Hepatic stellate cell (primary cell): ENCODE measurements around the gene TK2.
A peak's percentile ranks its signal among the peaks of the same experiment; 100 is the strongest.
"Not testable (repeated sequence)": the region's sequence is repeated elsewhere in the genome, so short reads cannot be mapped to it uniquely, and the experiment has no call there.

Experiments used
- DNase-seq: peaks from one replicate; pipeline ENCODE4 v3.0.0; 2011; ENCODE audit warnings: low spot score

Gene TK2

DNA sequence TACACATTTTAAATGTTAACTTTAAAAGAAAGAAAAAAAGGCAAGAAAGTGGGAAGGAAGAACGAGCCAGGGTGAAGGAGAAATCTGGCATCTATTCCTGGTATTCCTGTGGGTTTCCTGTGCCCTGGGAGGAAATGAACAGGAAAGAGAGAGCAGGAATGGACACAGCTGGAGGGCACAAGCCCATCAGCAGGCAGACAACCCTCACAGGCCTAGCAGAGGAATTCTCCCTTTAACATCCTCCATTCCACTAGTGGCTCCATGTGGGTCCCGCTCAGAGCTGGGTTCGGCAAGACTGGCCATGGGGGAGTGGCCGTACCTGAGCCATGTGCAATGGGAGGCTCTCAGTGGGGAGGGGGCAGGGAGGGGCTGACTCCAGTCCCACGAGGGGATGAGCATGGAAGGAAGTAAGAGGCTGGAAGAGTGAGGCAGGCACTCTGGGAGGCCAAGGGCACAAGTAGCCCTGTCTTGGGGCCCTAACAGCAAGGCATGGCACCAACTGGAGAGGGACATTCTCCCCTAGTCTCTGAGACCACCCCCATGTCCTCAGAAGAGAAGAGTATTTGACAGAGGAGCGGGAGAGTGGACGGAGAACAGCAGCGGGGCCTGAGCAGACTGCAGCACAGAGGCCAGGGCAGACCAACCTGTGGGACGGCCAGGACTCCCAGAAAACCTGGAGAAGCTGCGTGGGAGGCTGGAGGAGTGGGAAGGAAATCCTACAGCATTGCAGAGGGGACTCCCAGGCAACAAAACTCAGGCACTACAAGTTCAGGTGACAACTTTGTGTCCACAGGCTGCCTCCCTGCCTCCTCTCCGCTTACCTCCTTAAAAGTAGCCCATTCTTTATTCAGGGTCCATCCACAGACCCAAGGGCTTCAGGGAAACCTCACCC, 30.2 kb downstream of the TK2 start:
- DNase-seq = no peak

DNA sequence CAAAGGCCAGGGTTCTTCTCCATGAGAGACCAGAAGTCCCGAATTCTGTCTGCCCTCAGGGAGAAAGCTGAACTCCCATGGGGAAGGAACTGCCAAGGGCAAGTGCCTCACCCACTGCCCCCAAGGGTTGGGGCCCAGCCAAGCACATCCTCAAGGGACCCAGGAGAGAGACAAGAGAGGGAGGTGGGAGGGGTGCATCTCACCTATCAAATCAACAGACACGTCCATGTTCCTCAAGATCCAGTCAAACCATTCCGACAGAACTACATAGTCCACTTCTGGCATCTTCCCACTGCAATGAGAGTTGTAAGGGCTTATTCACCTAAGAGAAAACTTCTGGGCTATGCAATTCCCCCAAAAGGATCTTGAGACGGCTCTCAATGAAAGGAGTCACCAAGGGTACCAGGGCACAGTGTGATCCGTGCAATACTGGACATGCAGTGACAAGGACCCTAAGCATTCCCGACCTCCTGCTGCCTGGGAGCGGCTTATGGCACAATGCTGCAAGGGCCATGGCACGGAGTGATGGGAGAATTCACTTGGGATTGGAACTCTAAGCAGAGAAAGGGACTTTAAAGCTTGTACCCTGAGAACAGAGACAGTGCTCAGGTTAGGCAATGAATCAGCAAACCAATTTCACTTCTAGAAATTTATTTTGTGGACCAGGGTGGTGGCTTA, 32.2 kb downstream of the TK2 start:
- DNase-seq = no peak

DNA sequence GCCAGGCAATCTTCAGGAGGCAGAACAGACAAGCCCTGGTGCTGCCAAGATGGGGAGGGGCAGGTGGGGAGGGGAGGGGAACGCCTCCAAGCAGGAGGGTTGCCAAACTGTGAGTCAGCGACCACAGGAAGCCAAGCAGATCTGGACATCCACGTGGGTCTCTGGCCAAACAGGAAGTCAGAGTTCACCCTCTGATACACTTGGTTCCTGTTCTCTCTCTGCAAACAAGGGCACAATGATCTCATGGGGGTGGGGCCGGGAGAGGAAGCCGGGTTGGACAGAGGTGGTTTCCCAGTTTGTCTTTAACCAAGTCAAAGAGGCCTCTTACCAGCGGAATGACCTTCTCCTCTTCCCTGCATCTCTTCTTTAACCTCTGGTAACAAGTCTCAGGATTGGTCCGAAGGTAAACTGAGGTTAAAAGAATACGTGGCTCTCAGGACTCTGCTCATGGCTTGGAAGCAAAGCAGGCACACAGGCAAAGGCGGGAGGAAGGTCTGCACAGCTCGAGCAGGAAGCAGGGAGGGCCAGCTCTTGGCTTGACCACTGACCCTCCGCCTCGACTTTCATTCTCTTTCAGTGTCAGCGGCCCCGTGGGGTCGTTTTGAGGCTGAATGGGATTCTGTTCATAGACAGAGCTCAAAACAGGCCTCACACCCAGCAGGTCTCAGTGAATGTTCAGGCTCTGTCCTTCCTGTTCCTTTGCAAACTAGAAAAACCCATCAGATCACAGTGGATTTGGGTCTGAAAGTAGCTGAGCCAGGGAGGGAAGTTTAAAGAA, 32.9 kb downstream of the TK2 start:
- peak; percentile 96 for DNase-seq

DNA sequence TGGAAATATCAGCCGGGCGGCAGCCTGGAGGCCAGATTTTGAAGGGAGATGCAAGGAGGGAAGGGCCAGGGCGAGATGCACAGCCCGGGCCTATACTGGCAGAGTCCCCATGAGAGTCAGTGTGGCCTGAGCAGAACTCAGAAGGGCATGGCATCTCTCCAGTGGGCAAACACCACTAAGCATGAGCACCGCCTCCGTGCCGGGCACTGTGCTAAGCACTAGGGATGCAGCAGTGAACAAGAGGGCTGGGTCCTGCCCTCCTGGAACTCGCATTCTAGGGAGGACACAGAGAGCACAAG, 33.5 kb downstream of the TK2 start:
- no peak for DNase-seq

DNA sequence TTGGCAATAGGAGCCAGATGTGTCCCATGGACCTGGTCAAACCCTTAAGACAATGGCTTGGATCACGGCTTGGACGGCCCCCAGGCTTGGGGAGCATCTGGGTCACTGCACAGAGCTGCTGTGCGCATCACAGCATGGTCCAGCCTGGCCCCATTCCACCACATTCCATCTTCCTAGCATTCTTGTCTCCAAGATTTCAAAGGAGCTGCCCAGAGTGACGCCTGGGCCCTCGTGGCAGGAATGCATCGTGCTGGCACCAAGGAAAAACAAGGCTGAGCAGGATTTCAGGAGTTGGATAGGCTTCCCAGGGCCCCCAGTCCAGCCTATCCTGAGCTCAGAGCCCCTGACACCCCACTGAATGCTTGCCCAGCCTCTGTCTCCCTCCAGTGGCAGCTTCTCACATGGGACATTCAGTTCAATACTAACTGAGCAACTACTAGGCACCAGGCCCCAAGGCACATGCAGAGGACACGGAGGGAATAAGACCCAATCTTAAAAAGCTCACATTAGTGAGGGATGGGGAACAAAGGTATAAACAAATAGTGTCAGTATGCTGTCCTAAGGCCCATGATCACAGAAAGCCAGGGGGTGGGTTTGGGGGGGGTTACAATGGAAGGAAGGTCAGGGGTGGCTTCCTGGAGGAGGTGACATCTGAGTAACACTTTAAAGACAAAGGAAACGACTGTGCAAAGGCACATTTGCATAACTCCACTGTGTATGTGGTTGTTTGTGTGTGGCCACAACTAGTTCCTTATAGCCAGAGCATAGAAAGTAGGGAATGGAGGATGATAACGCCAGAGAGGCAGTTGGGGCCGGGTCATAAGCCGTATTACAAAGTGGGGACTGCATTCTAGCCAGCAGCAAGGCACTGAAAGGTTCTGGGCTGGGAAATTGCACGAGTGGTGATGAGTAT, 34.1 kb downstream of the TK2 start:
- peak; percentile 50 for DNase-seq

DNA sequence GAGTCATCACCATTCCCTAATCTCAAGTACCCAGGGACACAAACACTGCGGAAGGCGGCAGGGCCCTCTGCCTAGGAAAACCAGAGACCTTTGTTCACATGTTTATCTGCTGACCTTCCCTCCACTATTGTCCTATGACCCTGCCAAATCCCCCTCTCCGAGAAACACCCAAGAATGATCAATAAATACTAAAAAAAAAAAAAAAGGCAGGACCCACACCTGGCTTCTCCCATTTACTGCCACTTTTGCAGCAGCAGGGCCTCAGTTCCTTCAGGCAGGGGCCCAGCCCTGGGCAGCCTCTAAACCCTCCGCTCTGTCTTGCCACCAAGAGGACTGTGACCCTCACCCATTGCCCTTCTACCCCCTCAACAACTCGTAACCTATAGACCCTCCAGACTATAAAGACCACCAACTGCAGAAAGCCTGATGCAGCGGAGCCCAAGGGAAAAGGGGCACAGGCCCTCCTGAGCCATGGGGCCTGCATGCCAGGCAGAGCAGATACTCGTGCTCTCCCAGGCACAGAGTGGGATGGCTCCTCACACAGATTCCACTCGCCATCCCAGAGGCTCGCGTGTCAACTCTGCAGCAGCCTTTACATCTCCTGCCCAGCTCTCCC, 34.8 kb downstream of the TK2 start:
- not testable (repeated sequence) for DNase-seq

DNA sequence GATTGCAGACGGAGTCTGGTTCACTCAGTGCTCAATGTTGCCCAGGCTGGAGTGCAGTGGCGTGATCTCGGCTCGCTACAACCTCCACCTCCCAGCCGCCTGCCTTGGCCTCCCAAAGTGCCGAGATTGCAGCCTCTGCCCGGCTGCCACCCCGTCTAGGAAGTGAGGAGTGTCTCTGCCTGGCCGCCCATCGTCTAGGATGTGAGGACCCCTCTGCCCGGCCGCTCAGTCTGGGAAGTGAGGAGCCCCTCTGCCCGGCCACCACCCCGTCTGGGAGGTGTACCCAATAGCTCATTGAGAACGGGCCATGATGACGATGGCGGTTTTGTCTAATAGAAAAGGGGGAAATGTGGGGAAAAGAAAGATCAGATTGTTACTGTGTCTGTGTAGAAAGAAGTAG, 35.5 kb downstream of the TK2 start:
- DNase-seq = not testable (repeated sequence)

DNA sequence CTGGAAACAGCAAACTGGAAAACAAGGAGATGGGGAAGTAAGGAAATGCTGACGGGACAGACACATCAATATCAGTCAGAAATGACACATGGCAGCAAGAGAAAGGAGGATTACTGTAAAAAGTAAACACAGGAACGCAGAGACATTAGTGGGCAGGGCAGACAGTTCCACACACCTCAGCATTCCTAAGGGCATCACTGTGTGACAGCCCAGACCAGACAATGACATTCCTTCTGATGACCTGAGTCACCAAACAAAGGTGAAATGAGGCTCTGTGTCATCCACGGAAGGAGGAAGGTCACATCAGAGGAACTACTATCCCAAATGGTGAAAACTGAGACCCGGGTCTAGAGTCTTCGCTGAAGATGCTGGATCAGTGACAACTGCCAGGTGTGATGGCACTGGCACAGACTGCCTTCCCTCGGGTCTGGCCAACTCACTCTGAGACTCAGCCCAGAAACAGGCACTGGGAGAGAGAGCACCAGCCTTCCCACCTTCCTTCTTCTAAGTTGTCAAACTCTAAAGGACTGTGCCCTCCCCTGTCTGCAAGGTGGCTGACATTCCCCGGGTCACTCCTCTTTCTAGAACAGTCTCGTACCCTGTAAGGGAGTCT, 36.7 kb downstream of the TK2 start:
- no peak for DNase-seq

DNA sequence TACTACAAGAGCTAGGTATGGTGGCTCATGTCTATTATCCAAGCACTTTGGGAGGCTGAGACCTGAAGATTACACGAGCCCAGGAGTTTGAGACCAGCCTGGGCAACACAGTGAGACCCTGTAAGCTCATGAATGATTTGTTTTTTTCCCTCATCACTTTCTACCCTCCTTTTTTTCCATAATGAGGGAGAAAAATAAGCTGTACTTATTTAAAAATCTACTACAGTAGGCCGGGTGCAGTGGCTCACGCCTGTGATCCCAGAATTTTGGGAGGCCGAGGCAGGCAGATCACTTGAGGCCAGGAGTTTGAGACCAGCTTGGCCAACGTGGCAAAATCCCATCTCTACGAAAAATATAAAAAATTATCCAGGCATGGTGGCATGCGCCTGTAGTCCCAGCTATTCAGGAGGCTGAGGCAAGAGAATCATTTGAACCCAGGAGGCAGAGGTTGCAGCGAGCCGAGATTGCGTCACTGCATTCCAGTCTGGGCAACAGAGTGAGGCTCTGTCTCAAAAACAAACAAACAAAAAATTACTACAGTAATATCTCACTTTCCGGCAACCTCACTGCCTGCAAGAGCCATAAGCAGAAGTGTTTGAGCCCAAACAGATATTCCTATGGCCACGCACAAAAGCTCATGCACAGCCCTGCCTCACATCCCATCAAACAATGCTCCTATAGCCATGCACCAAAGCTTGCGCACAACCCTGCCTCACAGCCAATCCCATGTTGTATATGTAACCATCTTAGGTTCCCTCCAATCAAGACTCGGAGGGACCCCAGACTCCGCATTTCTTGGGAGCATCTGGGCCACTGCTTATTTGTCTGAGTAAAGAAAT, 37.4 kb downstream of the TK2 start:
- DNase-seq = no peak

DNA sequence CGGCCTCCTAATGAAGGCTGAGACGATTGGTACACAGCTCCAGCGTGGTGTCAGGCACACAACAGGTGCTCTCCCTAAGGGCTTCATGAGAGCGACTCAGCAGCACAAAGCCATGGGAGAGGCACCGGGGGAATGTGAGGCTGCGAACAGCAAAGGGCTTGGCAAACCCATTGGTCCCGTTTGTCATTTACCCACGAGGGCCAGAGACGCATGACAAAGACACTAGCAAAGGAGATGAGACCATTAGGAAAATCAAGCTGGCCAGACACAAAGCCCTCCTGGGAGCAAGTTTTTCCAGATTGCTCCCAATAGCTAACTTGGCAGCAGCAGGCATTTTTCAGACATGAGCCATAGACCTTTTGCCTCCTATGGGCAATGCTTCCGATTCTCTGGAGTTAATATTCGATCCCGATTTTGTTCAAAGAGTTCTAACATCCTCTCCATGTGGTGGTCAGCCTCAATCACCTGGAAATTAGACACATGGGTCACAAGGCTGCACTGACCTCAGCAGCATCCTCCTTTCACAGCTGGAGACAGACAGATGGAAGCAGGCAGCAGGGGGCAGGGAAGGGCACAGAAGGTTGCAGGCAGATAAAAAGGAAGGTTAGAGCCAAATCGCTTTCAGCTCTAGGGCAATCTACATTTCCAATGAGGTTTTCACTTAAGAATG, 38.2 kb downstream of the TK2 start:
- DNase-seq = peak; percentile 85

DNA sequence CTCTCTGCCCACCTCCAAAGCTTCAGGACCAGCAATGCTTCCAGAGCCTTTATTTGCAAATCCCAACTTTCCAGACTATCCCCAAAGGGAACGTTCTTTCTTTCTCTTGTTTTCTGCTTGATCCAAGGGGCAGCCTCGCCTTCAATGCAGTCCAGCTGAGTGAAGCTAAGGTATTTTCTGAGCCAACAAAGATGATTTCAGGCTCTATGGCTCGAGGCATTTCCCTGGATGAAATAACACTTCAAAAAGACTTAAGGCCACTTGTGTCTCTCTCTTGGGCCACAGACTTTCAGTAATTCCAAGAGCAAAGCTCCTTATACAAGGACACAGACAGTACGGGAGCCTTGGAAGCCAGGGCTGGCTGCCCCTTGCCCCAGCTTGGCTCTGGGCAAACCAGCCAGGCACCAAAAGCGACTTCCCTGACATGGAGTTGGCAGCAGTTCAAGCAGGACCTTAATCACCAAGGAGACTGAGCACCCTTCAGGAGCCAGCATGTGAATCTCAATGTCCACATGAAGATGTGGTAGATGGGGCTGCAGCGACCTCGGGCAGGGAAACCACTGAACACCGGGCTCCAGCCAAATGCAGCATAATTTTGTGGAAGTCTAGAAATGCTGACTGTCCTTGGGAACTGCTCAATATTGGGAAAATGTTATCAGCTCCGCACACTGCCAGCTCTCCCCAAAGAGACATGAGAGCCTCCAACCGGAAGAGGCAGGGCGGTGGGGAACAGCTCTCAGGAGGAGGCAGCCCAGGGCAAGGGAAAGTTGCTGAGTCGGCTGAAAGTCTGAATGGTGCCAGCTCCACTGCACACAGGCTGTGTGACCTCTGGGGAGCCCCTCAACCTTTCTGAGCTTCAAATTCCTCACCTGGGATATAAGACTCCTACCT, 39.0 kb downstream of the TK2 start:
- no peak for DNase-seq

DNA sequence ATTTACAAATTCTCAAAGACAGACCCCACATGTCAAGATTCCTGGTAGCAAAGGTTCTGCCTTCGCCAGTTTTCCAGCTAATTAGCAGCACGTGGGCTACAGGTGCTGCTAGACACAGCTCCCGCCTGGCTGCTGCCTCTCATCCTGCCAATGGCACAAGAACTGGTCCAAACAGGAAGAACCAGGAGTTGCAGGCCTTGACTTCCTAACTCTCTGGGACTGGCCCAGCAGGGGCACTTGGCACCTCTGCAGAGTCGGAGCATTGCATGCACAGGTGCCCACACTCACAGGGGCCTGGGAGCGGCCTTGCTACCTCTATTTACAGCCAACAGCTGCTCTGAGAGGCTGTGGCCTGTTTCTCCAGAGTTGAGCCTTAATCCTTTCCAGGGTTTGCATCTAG, 39.6 kb downstream of the TK2 start:
- DNase-seq = no peak

DNA sequence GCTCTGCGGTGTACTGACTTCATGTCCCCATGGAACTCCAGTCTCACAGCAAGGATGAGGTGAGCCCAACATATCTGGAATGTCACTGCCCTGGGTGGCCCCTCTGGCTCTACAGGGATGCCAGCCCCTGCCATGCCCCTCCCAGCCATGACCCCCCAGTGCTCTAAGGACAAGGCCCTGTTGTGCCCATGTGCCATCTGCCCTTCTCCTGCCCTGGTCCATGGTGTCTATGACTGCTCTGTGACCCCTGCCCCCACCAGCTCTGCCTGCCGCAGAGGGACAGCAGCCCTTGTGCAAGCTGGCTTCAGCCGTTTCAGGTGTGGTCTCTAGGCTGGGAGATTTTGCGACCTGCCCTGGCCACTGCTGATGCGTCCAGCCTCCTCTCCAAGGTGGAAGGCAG, 40.3 kb downstream of the TK2 start:
- DNase-seq = no peak

DNA sequence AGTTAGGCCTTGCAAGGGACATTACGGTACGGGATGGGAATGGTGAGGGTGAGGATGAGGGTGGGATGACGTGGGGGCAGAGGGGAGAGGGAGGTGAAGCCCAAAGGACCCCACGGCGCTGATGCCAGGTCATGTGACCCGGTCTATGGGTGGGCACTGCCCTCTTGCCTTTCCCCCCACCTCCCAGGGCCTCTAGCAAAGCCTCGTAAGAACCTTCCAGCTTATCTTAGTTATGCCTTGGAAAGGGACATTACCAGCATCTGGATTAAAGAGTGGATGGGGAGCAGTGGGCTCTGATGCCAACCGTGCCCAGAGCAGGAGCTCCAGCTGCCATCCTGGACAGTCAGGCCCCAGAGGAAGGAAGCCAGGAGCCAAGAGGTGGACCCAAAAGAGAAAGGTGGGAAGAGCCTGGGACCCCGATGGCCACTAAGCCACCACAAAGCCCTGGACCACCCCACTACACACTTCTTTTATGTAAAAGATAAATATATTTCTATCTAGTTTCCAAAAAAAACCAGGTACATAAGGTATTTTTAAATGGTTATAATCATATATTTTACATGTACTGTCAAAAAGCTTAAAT, 40.9 kb downstream of the TK2 start:
- no peak for DNase-seq

DNA sequence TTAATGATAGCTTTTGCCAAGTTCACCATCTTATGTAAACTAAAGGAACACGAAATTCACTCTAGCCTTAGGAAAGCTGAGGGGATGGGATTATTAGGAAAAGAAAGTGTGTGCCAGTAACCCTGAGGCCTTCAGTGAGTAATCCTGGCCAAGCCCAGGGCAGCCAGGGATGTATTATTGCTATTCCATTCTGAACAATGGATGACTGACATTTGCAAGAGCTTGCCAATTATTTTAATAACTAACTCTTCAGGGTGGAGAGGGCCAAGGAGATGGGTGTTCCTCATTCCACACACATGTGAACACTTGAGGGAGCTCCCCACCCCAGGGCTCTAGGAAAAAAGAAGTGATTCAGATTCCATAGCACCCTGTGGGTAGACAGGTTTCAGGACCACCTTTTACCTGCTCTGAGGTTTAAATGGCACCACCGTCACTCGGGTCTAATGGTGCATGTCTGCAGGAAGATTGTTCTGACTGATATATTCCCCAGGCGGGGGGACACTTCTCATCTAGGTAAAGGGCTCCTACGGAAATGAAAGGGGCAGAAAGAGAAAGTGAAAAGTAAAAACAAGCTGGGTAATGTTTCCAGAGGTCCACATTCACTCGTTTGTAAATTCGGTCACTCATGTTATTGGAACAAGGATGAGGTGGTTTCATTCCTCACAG, 41.5 kb downstream of the TK2 start:
- no peak for DNase-seq

DNA sequence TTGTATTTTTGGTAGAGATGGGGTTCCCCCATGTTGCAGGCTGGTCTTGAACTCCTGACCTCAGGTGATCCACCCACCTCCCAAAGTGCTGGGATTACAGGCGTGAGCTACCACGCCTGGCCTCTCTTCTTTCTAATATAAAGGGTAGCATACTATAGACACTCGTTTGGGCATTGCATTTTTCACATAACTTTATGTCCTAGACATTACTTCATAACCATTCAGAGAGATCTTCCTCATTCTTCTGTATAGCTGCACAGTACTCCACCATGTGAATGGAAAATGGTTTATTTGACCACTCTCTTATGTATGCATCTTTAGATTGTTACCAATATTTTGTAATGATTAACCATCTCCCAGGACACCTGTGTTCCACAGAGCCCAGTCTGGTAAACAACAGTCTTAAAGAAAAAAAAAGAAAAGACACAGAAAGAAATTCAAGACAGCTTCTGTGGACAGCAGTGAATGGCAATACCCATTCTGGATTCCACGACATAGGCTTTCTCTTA, 42.1 kb downstream of the TK2 start:
- DNase-seq = no peak

DNA sequence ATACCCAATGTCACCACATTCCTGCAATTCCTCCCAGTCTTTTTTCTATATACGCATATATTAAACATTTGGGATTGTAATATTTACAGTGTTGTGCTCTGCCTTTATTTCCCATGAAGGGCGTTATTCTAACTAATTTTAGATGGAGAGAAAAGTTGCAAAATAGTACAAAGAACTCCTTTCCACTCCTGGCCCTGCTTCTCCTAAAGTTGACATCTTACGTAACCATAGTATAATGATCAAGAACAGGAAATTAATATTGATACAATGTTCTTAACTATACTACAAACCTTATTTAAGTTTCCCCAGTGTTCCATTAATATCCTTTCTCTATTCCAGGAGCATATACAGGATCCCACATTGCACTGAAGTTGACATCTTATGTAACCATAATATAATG, 46.3 kb downstream of the TK2 start:
- DNase-seq = no peak
